Keratinocyte (primary cell): ENCODE data around the gene CTSZ. TPM values are rescaled to one million over a fixed set of nuclear protein-coding genes. Genes with fewer than 3 reads are reported as not detected.

Source experiments
- DNase-seq: peaks from one replicate; pipeline ENCODE4 v3.0.0-alpha.2; 2011; ENCODE audit warnings: low read depth, missing footprints, low spot score
- FAIRE-seq: peaks from 2 replicates; lab custom pipeline; 2011; peaks lifted over from hg19 to GRCh38; lab: Jason Lieb, UNC
- H2AFZ ChIP-seq: 2 replicates; pipeline ENCODE4 v1.6.0; 2012; ENCODE audit warnings: low read length, control low read depth, inconsistent platforms; ENCODE audit not compliant: control insufficient read depth
- H3K27ac ChIP-seq: 2 replicates; pipeline ENCODE4 v1.5.1; 2011; ENCODE audit warnings: low read length; ENCODE audit not compliant: control insufficient read depth, insufficient read depth
- H3K27me3 ChIP-seq: 3 replicates; pipeline ENCODE4 v1.6.0; 2011; ENCODE audit warnings: low read length; ENCODE audit not compliant: control insufficient read depth, insufficient read depth; ENCODE audit errors: extremely low read depth
- H3K36me3 ChIP-seq, 2 experiments: 2 replicates in 1 of 2; 3 replicates in 1 of 2; pipeline ENCODE4 v1.5.1; 2011; ENCODE audit warnings: low read length in 2 of 2, mild to moderate bottlenecking in 1 of 2; ENCODE audit not compliant: control insufficient read depth in 2 of 2, insufficient read depth in 2 of 2; ENCODE audit errors: extremely low read depth in 1 of 2
- H3K4me1 ChIP-seq: 3 replicates; pipeline ENCODE4 v1.5.1; 2011; ENCODE audit warnings: low read length; ENCODE audit not compliant: control insufficient read depth, insufficient read depth; ENCODE audit errors: extremely low read depth
- H3K4me2 ChIP-seq: 3 replicates; pipeline ENCODE4 v1.6.0; 2011; ENCODE audit warnings: low read depth, low read length; ENCODE audit not compliant: control insufficient read depth, insufficient read depth; ENCODE audit errors: extremely low read depth
- H3K4me3 ChIP-seq, 3 experiments: fragments of 200-600 bp in 1 of 3; sonication (generic) in 1 of 3; 2 replicates in 2 of 3; 3 replicates in 1 of 3; pipeline ENCODE4 v1.5.1; 2011 to 2016; ENCODE audit warnings: low read length in 3 of 3, mild to moderate bottlenecking in 3 of 3, control low read depth in 2 of 3, inconsistent platforms in 1 of 3, low read depth in 1 of 3, mixed read lengths in 1 of 3, mixed run types in 1 of 3, moderate library complexity in 1 of 3; ENCODE audit not compliant: control insufficient read depth in 2 of 3, insufficient read depth in 2 of 3; ENCODE audit errors: extremely low read depth in 1 of 3
- H3K79me2 ChIP-seq: 2 replicates; pipeline ENCODE4 v1.6.0; 2012; ENCODE audit warnings: low read length; ENCODE audit not compliant: control insufficient read depth, insufficient read depth
- H3K9ac ChIP-seq: 3 replicates; pipeline ENCODE4 v1.6.0; 2011; ENCODE audit warnings: low read length; ENCODE audit not compliant: control insufficient read depth, insufficient read depth; ENCODE audit errors: extremely low read depth
- H3K9me1 ChIP-seq: 3 replicates; pipeline ENCODE4 v1.6.0; 2011; ENCODE audit warnings: low read length; ENCODE audit not compliant: control insufficient read depth, insufficient read depth; ENCODE audit errors: extremely low read depth
- H3K9me3 ChIP-seq: 2 replicates; pipeline ENCODE4 v1.5.1; 2012; ENCODE audit warnings: low read depth, low read length; ENCODE audit not compliant: control insufficient read depth
- H4K20me1 ChIP-seq: 3 replicates; pipeline ENCODE4 v1.6.0; 2011; ENCODE audit warnings: low read length; ENCODE audit not compliant: control insufficient read depth, insufficient read depth; ENCODE audit errors: extremely low read depth
- CTCF ChIP-seq, 3 experiments: IDR thresholded peaks in 1 of 3; conservative IDR thresholded peaks in 1 of 3; optimal IDR thresholded peaks in 1 of 3; 2 replicates in 2 of 3; 3 replicates in 1 of 3; pipeline versions ENCODE3 to v1.5.1; 2011; ENCODE audit warnings: low read length in 3 of 3, mild to moderate bottlenecking in 3 of 3, moderate library complexity in 2 of 3, control low read depth in 1 of 3, inconsistent platforms in 1 of 3; ENCODE audit not compliant: insufficient read depth in 2 of 3; ENCODE audit errors: extremely low read depth in 1 of 3
- EZH2 ChIP-seq: IDR thresholded peaks from one replicate; pipeline ENCODE4 v1.6.1; 2012; ENCODE audit warnings: inconsistent platforms, mild to moderate bottlenecking, low read length, moderate library complexity
- dilution Hi-C: fragments of 300-500 bp; cut with MboI; formaldehyde crosslinking; loops from one replicate; pipeline ENCODE4 v1.7.0; 2020; ENCODE audit warnings: low sequenced_read_pairs; ENCODE audit not compliant: extremely low pct_ligation_motif_present
- polyA plus RNA-seq, 5 experiments: library from polyadenylated mRNA; depleted of rRNA in 3 of 5; stranded (reverse) in 3 of 5; stranded (forward) in 1 of 5; unstranded in 1 of 5; fragments of >200 nt; gene quantifications; 1 replicate in 1 of 5; 2 replicates in 3 of 5; 3 replicates in 1 of 5; pipeline versions ENCODE4 v1.2.1 to v1.2.3, GENCODE V29; 2011 to 2012; ENCODE audit warnings: missing spikeins in 2 of 5, low read depth in 1 of 5, low replicate concordance in 1 of 5

The CTSZ gene
- polyA plus RNA-seq, 1 donor (not counting 4 experiments of a cell fraction or from before 2014, with no cell fraction given): 138 TPM

- Histone ChIP-seq H3K4me3 (no peak overlapping the region), H3K9ac (no peak overlapping the region), H3K79me2 (peaks cover 39% of the 10 kb centered on the region), H3K27ac (no peak overlapping the region), H3K9me1 (no peaks in the 10 kb centered on the region), H2AFZ (no peak overlapping the region), H4K20me1 (peaks cover 5% of the 10 kb centered on the region), H3K4me2 (no peak overlapping the region), H3K36me3 (peaks cover 26 to 45% of the 10 kb centered on the region in 2 experiments), H3K9me3 (no peaks in the 10 kb centered on the region), H3K27me3 (no peaks in the 10 kb centered on the region), H3K4me1 (peaks cover 6% of the 10 kb centered on the region)
- no peak for TF ChIP-seq EZH2
- no peak for TF ChIP-seq CTCF (optimal IDR thresholded peaks at IDR 0.05 in 1 of 3, IDR thresholded peaks at IDR 0.05 in 1 of 3, conservative IDR thresholded peaks at IDR 0.05 in 1 of 3; ENCODE audit: extremely low read depth in 1 of 3, insufficient read depth in 2 of 3, low read length in 3 of 3)
- no peak for FAIRE-seq
- dilution Hi-C loops: no loop called here
- DNase-seq: no peak
Measured at GRCh38 chr20:58986968-58987517, 20.0 kb downstream of the CTSZ start.

- Histone ChIP-seq H3K27me3 (no peaks in the 10 kb centered on the region), H3K9me1 (no peaks in the 10 kb centered on the region), H2AFZ (no peak overlapping the region), H3K9ac (no peak overlapping the region), H3K79me2 (peaks cover 45% of the 10 kb centered on the region), H3K4me2 (no peak overlapping the region), H3K4me1 (peaks cover 6% of the 10 kb centered on the region), H3K4me3 (no peak overlapping the region), H3K27ac (no peak overlapping the region), H3K9me3 (no peaks in the 10 kb centered on the region), H3K36me3 (peaks cover 26 to 45% of the 10 kb centered on the region in 2 experiments), H4K20me1 (peaks cover 5% of the 10 kb centered on the region)
- TF ChIP-seq CTCF (optimal IDR thresholded peaks at IDR 0.05 in 1 of 3, IDR thresholded peaks at IDR 0.05 in 1 of 3, conservative IDR thresholded peaks at IDR 0.05 in 1 of 3; ENCODE audit: extremely low read depth in 1 of 3, insufficient read depth in 2 of 3, low read length in 3 of 3) (no peak), EZH2 (no peak)
- no peak for DNase-seq
- no peak for FAIRE-seq
- dilution Hi-C loops: no loop called here
Measured at GRCh38 chr20:58986286-58986967, 20.6 kb downstream of the CTSZ start.
